ENCODE measurements around the gene GRIA2. TPM values are rescaled to one million over a fixed set of nuclear protein-coding genes. Genes with fewer than 3 reads are reported as not detected.

Gene GRIA2
- total and polyA plus RNA-seq, 2 donors (not counting 1 experiment from before 2014, with no cell fraction given) = not detected

DNA sequence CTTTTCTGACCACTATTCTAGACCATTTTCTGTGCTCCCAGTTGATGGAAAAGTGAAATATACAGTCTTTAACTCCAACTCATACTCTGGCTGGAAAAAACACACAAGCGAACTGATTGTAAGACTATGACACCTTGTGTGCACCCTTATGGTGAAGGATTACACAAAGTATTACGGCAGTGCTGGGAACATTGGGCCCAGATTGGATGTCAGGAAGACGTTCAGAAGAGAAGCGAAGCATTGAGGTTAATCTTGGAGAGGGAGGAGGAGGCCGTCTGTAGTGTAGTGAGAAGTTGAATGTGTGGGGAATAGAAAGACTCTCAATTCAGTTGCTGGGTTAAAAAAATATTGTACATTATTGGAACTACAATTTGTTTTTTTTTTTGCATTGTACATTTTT, 50.0 kb downstream of the GRIA2 start:
- Mint-ChIP-seq H3K27me3 (no peaks in the 10 kb centered on the region), H3K9me3 (ENCODE audit: insufficient read depth) (peaks cover 11% of the 10 kb centered on the region), H3K4me1 (no peaks in the 10 kb centered on the region), H3K27ac (no peak overlapping the region), H3K4me3 (no peak overlapping the region)
- no peak for DNase-seq
- no peaks in the 10 kb centered on the region for H4K20me1 ChIP-seq (ENCODE audit: control insufficient read depth, insufficient read depth, low read length, poor library complexity, severe bottlenecking)
- no peaks in the 10 kb centered on the region for H3K36me3 ChIP-seq (replicated peaks in 1 of 2; ENCODE audit: control extremely low read depth in 1 of 2, control insufficient read depth in 1 of 2, extremely low read depth in 1 of 2, insufficient read depth in 2 of 2, low read length in 1 of 2)
- no peak for ATAC-seq (ENCODE audit: low read depth)
- no peak overlapping the region for H3K4me2 ChIP-seq (replicated peaks; ENCODE audit: low read depth, low read length, poor library complexity, severe bottlenecking)
- H3K27ac ChIP-seq (ENCODE audit: low read length in 2 of 2) = no peak overlapping the region
- 95% methylated on average over 4 of the region's 5 CpGs for WGBS (ENCODE audit: insufficient coverage)
- no peaks in the 10 kb centered on the region for H3K27me3 ChIP-seq (replicated peaks in 1 of 4; ENCODE audit: control extremely low read depth in 1 of 4, control insufficient read depth in 3 of 4, insufficient read depth in 4 of 4, low read length in 3 of 4)
- ChIA-PET POLR2A (no interaction called here), CTCF (no interaction called here)
- H3K9ac ChIP-seq (ENCODE audit: low read length) = no peak overlapping the region
- peaks cover 0 to 7% (median 0%) of the 10 kb centered on the region in 3 donors for H3K9me3 ChIP-seq (ENCODE audit: control extremely low read depth in 1 of 3, control insufficient read depth in 2 of 3, insufficient read depth in 1 of 3, low read length in 2 of 3)
- H3K4me1 ChIP-seq (ENCODE audit: control insufficient read depth in 2 of 2, insufficient read depth in 2 of 2, low read length in 2 of 2) = no peaks in the 10 kb centered on the region
- intact Hi-C loops (cut with micrococcal nuclease) = no loop called here
- no peak overlapping the region for H2AFZ ChIP-seq (ENCODE audit: insufficient read depth, low read depth, low read length, poor library complexity, severe bottlenecking)
- TF ChIP-seq, protein P1, sequence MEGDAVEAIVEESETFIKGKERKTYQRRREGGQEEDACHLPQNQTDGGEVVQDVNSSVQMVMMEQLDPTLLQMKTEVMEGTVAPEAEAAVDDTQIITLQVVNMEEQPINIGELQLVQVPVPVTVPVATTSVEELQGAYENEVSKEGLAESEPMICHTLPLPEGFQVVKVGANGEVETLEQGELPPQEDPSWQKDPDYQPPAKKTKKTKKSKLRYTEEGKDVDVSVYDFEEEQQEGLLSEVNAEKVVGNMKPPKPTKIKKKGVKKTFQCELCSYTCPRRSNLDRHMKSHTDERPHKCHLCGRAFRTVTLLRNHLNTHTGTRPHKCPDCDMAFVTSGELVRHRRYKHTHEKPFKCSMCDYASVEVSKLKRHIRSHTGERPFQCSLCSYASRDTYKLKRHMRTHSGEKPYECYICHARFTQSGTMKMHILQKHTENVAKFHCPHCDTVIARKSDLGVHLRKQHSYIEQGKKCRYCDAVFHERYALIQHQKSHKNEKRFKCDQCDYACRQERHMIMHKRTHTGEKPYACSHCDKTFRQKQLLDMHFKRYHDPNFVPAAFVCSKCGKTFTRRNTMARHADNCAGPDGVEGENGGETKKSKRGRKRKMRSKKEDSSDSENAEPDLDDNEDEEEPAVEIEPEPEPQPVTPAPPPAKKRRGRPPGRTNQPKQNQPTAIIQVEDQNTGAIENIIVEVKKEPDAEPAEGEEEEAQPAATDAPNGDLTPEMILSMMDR (IDR thresholded peaks at IDR 0.05) = no peak
- no peak for TF ChIP-seq EZH2 (IDR thresholded peaks at IDR 0.05; ENCODE audit: borderline replicate concordance, insufficient read depth, low read depth, low read length, poor library complexity, severe bottlenecking)
- no peak overlapping the region for H3K4me3 ChIP-seq (ENCODE audit: control extremely low read depth in 1 of 5, extremely low read depth in 1 of 5, insufficient read depth in 1 of 5, low read depth in 2 of 5, low read length in 4 of 5)
- H3K79me2 ChIP-seq (ENCODE audit: control insufficient read depth, insufficient read depth, low read length) = no peaks in the 10 kb centered on the region

DNA sequence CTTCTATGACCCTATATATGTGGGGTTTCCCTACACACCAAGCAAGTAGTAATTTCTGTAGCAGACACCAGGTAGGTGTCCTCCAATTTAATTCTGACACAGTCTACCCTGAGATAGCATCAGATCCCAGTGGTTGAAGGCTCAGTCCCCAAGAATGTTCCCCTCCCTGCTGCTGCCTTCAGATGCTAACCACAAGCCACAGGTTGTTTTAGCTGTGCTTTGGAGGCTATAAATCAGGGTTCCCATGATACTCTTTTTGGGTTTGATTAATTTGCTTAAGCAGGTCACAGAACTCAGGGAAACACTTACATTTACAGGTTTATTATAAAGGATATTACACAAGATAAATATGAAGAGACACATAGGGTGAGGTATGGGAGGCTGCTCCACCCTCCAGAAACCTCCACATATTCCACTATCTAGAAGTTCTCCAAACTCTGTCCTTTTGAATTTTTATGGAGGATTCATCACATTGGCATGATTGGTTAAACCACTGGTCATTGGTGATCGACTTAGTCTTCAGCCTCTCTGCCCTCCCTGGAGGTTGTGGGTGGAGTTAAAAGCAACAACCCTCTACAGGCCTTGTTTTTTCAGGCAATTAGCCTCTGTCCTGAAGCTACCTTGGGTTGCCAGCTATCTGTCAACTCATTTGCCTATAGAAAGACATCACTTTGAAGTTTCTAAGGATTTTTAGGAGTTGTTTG, 50.8 kb downstream of the GRIA2 start:
- H3K4me3 ChIP-seq (ENCODE audit: control extremely low read depth in 1 of 5, extremely low read depth in 1 of 5, insufficient read depth in 1 of 5, low read depth in 2 of 5, low read length in 4 of 5) = no peak overlapping the region

More for the DNA sequence above, 50.8 kb downstream of the GRIA2 start:
- no peaks in the 10 kb centered on the region for H3K27me3 Mint-ChIP-seq
- DNase-seq (no peak), ATAC-seq (ENCODE audit: low read depth) (no peak)
- no peaks in the 10 kb centered on the region for H3K4me1 Mint-ChIP-seq
- no peak overlapping the region for H3K4me3 Mint-ChIP-seq
- WGBS (ENCODE audit: insufficient coverage) = no CpG with 5 or more reads among the region's 1 CpG
- H4K20me1 ChIP-seq (ENCODE audit: control insufficient read depth, insufficient read depth, low read length, poor library complexity, severe bottlenecking) = no peaks in the 10 kb centered on the region
- peaks cover 11% of the 10 kb centered on the region for H3K9me3 Mint-ChIP-seq (ENCODE audit: insufficient read depth)
- CTCF ChIA-PET = no interaction called here
- H3K4me1 ChIP-seq (ENCODE audit: control insufficient read depth in 2 of 2, insufficient read depth in 2 of 2, low read length in 2 of 2) = no peaks in the 10 kb centered on the region
- intact Hi-C loops (cut with micrococcal nuclease) = no loop called here
- H3K27ac ChIP-seq (ENCODE audit: low read length in 2 of 2) = no peak overlapping the region
- H3K27ac Mint-ChIP-seq = no peak overlapping the region
- H3K27me3 ChIP-seq (replicated peaks in 1 of 4; ENCODE audit: control extremely low read depth in 1 of 4, control insufficient read depth in 3 of 4, insufficient read depth in 4 of 4, low read length in 3 of 4) = no peaks in the 10 kb centered on the region
- peaks cover 0 to 7% (median 0%) of the 10 kb centered on the region in 3 donors for H3K9me3 ChIP-seq (ENCODE audit: control extremely low read depth in 1 of 3, control insufficient read depth in 2 of 3, insufficient read depth in 1 of 3, low read length in 2 of 3)
- H3K36me3 ChIP-seq (replicated peaks in 1 of 2; ENCODE audit: control extremely low read depth in 1 of 2, control insufficient read depth in 1 of 2, extremely low read depth in 1 of 2, insufficient read depth in 2 of 2, low read length in 1 of 2) = no peaks in the 10 kb centered on the region
- no peak for TF ChIP-seq EZH2 (IDR thresholded peaks at IDR 0.05; ENCODE audit: borderline replicate concordance, insufficient read depth, low read depth, low read length, poor library complexity, severe bottlenecking)
- TF ChIP-seq, protein P1 (IDR thresholded peaks at IDR 0.05) = no peak
- POLR2A ChIA-PET = no interaction called here
- H3K9ac ChIP-seq (ENCODE audit: low read length) = no peak overlapping the region
- H3K4me2 ChIP-seq (replicated peaks; ENCODE audit: low read depth, low read length, poor library complexity, severe bottlenecking) = no peak overlapping the region
- H3K79me2 ChIP-seq (ENCODE audit: control insufficient read depth, insufficient read depth, low read length) = no peaks in the 10 kb centered on the region
- no peak overlapping the region for H2AFZ ChIP-seq (ENCODE audit: insufficient read depth, low read depth, low read length, poor library complexity, severe bottlenecking)
